GM18502 (cell line): Measurements from ENCODE around the gene GJD3.

Experiments
- ATAC-seq: cut with Tn5 transposase; IDR thresholded peaks from one replicate; pipeline ENCODE4 v1.9.1; 2021; ENCODE audit warnings: mild to moderate bottlenecking; ENCODE audit not compliant: unreplicated experiment, poor library complexity

The GJD3 gene

DNA sequence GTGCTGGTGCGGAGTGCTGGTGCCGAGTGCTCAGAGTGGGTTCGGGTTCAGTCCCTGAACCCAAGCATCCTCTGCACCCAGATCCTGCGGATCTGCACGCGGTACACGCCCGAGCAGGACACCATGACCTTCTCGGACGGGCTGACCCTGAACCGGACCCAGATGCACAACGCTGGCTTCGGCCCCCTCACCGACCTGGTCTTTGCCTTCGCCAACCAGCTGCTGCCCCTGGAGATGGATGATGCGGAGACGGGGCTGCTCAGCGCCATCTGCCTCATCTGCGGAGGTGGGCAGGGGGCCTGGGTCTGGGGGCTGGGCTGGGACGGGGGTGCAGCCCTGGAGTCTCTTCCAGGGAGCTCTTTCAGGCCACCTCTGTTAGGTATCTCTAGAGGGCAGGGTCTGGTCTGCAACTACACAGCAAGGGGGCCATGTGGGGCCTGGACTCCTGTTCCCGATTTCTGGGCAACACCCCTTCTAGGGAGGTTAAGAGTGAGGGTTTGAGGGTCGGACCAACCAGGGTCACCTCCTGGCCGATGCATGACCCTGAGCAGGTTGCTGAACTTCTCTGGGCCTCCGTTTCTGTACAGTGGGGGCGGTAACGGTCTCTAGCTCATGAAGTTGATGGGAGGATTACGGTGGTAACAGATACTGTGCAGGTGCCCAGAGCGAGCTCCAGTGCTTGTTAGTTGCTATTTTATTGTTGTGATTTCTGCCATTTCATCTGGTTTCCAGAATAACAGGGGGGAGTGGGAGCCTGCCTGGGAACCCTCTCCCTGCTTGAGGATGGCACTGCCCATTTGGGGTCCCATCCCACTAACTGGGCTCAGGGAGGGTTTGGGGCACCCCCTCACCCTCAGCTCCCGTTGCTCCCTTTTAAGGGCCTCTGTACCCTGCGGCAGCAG is 10.1 kb downstream of the GJD3 start:
- ATAC-seq = no peak

DNA sequence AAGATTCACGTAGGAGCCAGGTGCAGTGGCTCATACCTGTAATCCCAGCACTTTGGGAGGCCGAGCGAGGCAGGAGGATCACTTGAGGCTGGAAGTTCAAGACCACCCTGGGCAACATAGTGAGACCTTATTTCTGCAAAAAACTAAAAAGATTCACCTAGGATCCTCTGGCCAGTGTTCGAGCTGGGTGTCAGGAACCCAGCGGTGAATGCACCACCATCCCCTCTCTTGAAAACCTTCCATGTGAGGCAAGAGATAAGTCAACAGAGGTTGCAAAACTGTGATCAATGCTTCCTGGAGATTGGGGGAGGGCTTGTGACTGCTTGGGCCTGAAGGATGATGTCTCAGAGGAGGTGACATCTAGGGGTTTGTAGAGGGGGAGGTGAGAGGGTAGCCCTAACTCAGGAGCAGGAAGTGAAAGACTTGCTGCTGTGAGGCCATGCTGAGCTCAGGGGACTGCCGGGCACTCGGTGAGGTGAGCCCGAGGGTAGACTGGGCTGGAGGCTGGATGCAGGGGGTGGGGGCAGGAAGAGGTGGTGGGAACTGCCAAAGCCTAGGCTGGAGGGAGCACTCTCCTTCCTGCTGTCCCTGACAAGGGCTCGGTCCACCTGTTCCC is 11.7 kb downstream of the GJD3 start:
- ATAC-seq = no peak

DNA sequence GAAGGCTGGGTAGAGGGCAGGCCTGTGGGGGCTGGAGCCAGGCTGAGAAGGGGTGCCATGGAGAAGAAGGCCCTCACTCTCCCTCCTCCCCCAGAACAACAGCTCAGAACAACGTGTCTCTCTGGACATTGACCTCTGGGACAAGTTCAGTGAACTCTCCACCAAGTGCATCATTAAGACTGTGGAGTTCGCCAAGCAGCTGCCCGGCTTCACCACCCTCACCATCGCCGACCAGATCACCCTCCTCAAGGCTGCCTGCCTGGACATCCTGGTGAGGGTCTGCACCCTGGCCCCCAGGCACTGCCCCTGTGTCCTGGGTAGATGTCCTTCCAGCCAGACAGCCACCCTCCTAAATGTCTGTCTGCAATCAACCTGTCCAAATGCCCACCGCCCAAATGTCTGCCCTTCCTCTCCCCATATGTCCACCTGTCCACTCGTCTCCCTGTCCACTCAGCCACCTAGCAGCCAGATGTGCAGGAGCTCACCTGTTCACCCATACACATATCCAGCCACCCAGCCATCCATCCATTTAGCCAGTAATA is 12.2 kb downstream of the GJD3 start:
- no peak for ATAC-seq

DNA sequence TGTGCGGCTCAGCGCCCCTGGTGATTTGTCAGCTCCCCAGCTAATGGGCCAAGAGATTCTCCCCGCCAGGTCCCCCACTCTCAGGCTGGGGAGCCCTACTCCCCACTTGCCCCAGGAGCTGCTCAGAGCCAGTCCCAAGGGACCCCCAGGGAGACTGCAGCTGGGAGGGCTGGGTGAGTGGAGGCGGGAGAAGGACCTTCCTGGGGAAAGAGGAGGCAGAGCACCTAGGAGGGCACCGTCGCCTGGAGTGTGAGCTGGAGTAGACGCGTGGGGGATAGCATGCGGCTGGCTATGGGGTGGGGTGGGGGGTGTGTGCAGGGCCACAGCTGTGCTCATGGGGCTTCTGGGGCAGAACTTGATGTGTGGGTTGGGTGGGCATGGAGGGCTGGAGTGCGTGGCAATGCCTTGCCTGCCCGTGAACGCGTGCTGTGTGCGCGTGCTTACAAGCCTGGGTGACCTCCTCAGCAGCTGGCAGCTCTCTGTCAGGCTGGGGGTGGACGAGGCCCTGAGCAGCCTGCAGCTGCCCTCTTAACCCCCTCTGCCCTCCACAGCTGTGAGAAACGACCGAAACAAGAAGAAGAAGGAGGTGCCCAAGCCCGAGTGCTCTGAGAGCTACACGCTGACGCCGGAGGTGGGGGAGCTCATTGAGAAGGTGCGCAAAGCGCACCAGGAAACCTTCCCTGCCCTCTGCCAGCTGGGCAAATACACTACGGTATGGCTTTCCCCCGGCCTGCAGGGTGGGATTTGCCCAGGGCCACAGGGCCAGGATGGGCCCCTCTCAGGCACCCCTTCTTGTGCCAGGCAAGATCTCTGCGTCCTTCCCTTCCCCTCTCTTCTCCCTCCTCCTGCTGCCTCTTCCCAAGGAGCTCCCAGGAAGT is 12.9 kb downstream of the GJD3 start:
- no peak for ATAC-seq

DNA sequence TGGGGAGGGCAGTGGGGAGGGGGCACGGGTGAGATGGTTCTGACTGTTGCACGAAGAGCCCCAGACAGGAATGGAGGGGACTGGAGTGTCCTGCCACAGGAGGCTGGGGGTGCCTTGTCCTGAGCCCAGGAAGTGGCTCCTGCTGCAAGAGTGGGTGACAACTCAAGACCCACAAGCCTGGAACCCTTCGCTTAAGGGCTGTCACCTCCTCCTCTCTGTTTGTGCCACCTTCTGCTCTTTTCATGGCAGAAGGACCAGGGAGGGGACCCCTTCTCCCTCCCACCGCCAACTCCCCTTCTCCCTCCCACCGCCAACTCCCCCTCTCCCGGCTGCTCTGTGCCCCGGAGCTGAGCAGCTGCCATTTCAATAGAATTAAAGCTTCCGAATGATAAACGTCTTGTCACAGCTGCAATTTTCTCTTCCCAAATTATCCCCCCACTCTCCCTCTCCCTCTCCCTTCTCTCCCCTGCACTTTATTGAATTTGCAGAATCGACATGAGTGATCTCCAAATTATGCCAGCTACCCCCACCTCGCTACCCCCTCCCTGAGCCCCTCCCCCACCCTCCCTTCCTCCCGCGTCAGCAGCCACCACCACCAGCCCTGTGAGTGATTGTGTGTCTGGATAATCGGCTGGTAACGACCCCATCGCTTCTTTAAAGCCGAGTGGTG is 13.7 kb downstream of the GJD3 start:
- ATAC-seq = no peak

DNA sequence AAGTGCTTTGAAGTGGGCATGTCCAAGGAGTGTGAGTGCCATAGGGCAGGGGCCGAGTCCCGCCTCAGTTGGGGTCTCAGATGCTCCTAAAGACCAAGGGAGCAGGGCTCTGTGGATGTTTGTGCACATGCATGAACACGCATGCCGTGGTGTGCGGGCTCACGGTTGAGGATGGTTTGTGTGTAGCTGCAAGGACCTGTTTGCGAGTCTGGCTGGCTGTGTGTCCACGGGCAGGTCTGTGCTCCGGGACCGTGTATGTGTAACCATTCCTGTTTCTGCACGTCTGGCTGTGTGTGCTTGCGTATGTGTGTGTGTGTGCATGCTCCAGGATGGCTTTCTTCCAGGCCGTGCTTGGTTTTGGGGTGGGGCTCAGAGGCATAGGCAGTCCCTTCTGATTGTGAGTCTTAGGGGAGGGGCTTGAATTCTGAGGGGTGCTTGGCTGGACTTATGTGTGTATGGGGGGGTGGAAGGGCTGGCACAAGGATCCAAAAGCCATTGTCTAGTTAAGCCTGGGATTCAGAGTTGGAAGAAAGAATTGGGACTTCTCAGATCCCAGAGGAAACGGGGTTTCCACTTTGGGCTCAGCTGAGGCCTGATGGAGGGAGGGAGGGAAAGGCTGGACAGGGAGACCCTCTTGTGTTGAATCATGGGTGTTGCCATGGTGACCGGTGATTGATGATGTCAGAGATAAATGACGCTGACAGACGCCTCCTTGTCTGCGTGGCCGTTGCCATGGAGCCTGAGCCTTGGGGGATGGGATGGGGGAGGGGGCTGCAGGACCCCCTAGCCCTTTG is 14.4 kb downstream of the GJD3 start:
- ATAC-seq = no peak

DNA sequence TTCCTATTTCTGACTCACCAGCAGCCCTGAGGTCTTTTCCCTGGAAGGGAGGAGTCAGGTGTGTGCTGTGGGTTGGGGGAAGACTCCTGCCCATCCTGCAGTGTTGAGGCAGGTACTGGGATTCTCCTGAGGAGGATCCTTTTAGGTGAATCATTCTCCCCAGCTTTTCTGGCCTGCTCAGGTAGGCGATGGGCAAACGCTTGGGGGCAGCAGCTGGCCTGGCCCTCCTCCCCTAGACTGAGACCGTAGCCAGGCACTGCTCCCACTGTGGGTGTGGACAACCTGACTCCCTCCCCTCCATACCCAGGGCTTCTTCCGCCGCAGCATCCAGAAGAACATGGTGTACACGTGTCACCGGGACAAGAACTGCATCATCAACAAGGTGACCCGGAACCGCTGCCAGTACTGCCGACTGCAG is 15.1 kb downstream of the GJD3 start:
- no peak for ATAC-seq

DNA sequence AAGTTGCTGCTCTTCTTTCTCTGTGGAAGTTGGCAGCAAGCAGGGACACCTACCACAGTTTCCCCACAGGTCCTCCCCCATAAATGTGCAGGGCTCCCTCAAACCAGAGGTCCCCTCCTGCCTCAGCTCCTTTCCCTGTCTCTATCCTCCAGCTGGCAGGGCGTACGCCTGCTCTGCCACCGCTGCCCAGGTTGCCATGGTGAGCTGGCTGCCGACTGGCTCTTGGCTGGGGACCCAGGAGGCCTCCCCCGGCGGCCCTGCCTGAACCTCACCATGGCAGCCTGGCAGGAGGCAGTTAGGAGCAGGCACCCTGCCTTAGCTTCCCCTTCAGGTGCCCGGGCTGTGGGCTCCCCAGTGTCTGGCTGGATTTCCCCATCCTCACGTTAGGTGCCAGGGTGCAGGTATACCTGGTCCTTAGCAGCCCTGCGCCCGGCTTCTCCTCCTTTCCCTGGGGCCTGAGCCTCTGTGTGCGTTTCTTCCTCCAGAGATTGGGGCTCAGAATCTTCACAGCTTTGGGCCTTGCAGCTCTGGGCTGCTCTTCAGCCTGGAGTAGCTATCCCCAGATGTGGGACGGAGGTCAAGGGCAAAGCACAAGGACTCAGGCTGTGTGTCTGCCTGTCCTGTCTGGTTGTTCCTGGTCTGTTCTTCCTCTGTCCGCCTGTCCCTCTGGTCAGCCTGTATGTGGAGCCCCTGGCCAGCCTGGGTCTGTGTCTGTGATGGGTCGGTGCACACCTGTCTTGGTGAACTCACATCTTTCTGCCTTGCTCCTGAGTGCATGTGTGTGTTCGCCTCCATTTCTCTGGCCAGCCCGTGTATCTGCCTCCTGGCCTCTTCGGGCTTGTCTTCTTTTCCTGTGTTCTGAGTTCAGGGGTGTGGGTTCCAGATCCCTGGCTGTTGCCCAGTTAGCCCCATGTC is 15.7 kb downstream of the GJD3 start:
- no peak for ATAC-seq

DNA sequence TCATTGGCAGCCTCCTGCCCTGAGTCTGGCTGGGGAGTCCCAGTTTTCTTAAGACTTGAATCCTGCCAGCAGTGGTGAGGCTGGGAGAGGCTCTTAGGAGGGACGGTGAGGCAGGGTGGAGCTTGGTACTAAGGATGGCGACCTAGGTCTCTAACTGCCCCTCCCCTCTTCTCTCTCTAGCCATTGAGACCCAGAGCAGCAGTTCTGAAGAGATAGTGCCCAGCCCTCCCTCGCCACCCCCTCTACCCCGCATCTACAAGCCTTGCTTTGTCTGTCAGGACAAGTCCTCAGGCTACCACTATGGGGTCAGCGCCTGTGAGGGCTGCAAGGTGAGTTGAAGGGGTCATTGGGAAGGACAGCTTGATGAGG is 16.4 kb downstream of the GJD3 start:
- no peak for ATAC-seq

DNA sequence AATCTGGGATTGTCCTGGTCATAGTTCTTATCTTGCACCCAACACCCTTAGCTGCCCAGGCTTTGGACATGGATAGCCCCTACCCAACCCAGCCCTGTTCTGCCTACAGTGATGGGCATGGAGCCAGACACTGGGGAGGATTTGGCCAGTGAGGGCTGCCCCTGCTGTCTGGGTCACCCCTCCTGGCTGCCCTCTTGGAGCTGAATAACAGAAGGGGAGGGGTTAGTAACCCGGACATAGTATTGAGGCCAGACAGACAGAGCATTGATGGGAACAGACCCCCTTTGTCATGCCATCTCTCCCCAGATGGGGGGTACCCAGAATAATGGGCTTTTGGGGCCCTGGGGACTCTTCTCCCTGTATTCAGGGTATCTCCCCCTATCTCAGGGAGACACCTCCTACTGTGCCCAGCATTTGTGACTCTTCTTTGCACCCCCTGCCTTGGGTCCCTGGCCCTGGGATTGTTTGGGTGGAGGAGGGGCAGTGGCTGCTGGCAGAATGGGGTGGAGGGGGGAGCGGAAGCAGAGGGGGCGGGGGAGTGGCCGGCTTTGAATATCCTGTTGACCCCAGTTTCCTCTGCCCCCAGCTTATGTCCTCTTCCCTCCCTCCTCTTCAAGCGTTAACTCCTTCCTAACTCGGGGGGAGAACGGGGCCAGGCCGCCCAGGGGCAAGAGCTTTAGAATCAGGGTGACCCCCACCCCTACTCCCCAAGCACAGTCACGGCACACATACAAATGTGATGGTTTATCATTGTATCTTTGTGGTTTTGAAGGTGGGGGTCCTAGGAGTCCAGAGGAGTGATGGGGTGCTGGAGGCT is 17.0 kb downstream of the GJD3 start:
- ATAC-seq = no peak

DNA sequence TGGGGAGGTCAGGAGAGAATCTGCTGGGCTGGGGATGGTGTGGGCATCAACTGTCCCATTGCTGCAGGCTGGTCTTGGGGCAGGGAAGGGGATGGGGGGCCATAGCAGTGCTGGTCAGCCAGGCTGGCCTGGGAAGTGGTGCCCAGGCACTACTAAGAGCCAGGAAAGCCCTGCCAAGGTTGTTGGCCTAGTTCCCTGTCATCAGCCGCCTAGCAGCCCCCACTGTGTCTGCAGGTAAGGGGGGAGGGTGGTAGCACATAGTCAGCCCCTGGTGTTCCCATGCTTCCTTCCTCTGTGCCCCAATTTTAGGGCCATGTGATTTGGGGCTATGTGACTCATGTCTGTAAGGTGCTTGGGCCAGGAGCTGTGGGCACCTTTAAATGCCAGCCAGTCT is 17.8 kb downstream of the GJD3 start:
- no peak for ATAC-seq

DNA sequence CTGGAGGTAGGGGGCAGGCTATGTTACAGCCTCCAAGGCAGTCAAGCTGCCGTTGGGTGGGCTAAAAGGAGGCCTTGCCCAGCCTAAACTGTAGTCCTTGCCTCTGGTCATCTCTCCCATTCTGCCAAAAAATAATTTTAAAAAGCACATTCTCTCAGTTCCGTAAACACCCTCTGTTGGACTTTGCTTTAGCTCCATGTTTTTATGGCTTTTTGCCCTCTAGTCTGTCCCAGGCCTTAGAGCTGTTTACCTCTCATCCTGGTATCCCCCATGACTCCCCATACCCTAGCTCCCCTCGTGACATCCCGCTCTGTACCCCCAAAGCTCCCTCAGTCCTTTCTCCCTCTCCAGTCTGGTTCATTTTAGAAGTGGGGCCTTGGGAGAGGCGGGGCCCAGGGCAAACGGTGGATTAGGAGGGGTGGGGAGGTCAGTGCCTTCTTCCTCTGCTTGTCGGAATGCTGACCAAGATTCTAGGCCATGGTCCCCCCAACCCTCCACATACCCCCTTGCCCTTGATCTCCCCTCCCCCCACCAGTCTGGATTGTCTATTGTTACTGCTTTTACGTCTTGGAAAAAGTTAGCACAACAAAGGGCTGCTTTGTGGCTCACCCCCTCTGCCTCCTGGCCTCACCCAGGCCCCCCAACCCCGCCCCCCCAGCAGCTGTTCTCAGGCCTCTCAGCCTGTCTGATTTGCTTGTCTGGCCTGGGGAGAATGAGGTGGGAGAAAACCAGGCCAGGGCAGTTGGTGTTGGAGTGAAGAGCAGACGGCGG is 18.4 kb downstream of the GJD3 start:
- ATAC-seq = no peak

DNA sequence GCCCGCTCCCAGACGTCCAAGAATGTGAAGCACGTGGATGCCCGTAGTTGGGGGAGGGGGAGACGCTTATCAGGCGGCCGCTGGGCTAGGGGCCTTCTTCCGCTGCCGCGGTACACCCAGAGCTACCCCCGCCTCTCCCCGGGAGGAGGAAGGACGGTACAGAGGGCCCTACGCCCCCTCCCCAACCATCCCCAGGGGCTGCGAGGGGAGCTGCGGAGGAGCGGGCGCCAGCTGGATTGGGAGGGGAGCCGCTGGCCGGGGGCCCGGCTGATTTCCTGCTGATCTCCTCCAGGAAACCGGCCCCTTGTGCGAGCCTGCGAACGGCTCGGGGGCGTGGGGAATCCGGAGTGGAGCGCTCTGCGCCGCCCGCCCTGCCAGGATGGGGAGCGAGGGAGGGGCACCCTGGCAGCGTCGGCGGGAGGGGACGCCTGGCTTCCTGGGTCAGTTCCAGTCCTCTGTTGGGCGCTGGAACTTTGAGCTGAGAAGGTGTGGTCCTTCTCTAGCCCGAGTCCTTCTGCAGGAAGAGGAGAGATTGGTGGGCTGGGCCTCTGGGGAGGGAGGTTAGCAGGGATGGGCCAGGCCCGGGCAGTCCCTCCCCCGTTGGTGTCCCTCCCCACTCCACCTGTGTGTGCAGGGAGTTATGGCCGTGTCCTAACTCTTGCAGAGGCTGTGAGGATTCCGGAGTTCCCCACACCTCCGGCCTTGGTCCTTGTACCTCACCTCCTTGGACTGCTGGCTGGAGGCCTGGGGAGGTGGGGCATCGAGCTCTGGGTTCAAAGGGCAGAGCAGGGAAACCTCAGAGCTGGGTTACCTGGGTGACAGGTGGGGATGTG is 19.2 kb downstream of the GJD3 start:
- no peak for ATAC-seq

DNA sequence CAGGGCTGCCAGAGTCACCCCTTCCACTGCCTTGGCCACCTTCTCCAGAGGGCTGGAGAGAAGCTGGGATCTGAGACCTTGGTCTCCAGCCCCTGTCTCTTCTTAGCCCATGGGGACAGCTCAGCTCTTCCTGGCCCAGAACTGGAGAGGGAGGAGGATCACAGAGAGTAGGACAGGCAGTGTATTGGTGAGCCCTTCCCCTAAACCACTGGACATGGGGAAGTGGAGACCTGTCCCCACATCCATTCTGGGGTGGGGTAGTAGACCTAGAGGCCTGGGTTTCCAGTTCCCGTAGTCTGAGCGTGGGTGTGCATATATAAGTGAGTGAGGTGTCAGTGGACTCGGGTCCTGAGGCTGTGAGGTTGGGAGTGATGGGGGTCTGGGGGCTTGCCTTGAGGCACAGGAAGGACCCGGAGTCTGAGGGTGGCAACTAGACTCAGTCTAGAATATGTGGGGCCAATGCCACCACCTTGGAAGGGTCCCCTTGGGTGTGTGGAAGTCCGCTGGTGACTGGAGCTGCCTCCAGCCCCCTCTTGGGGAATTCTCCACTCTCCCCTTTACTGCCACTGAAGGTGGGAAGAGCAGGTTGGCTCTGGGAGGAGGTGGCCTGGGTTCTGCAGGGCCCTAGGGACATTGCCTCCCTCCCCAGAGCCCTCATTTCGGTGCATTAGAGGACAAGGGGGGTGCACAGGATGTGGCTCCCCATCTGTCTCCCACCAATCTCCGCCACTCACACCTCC is 19.9 kb downstream of the GJD3 start:
- no peak for ATAC-seq
